A673 (cell line): ENCODE measurements around the gene TULP3. TPM values are rescaled to one million over a fixed set of nuclear protein-coding genes. Genes with fewer than 3 reads are reported as not detected.

Experiments
- BruUV-seq: library from RNA; stranded (reverse); fragments of 400-500 nt; replicated peaks from 2 replicates; lab custom pipeline; 2021; lab: Mats Ljungman, UMichigan
- CTCF ChIA-PET: fragments of 300-600 bp; sonication (Branson Sonifier 250); formaldehyde crosslinking; loops from one replicate; lab custom pipeline; 2022; ENCODE audit warnings: antibody characterized with exemption; lab: Charles Lee
- POLR2A ChIA-PET: fragments of 300-600 bp; sonication (Branson Sonifier 250); formaldehyde crosslinking; loops from one replicate; lab custom pipeline; 2022; ENCODE audit warnings: antibody characterized with exemption; ENCODE audit not compliant: low non-redundant PET; lab: Charles Lee
- DNase-seq: peaks from one replicate; pipeline ENCODE4 v3.0.0-alpha.2; 2015; ENCODE audit warnings: low spot score
- H3K27ac ChIP-seq: fragments of 200-600 bp; sonication (generic); 2 replicates; pipeline ENCODE4 v1.5.1; 2016; ENCODE audit warnings: mixed run types, low read depth, mild to moderate bottlenecking, mixed read lengths, antibody characterized with exemption, low read length; ENCODE audit not compliant: poor library complexity, severe bottlenecking
- H3K27me3 ChIP-seq: fragments of 200-600 bp; sonication (generic); replicated peaks from 2 replicates; pipeline ENCODE4 v1.6.1; 2017; ENCODE audit warnings: mixed run types, low read depth, mild to moderate bottlenecking, mixed read lengths, antibody characterized with exemption, low read length; ENCODE audit not compliant: insufficient read depth, poor library complexity
- H3K36me3 ChIP-seq: fragments of 200-600 bp; sonication (generic); 2 replicates; pipeline ENCODE4 v1.6.1; 2016; ENCODE audit warnings: mixed run types, mild to moderate bottlenecking, mixed read lengths, antibody characterized with exemption, low read length; ENCODE audit not compliant: insufficient read depth, poor library complexity, severe bottlenecking
- H3K4me1 ChIP-seq: fragments of 200-600 bp; sonication (generic); 2 replicates; pipeline ENCODE4 v1.6.1; 2017; ENCODE audit warnings: mixed run types, mild to moderate bottlenecking, mixed read lengths, antibody characterized with exemption, low read length; ENCODE audit not compliant: insufficient read depth, poor library complexity, severe bottlenecking
- H3K4me3 ChIP-seq: fragments of 200-600 bp; sonication (generic); 2 replicates; pipeline ENCODE4 v1.5.1; 2016; ENCODE audit warnings: low read depth, mixed run types, mild to moderate bottlenecking, mixed read lengths, low read length; ENCODE audit not compliant: poor library complexity, severe bottlenecking
- H3K9me3 ChIP-seq: fragments of 200-600 bp; sonication (generic); 2 replicates; pipeline ENCODE4 v1.6.1; 2016; ENCODE audit warnings: mixed run types, low read depth, mild to moderate bottlenecking, mixed read lengths, antibody characterized with exemption, low read length; ENCODE audit not compliant: poor library complexity, severe bottlenecking
- CTCF ChIP-seq: fragments of 300-800, 200-600 bp; sonication (generic); conservative IDR thresholded peaks from 2 replicates; pipeline ENCODE4 v1.5.1; 2017; ENCODE audit warnings: low read depth, mild to moderate bottlenecking, antibody characterized with exemption, low read length, moderate library complexity, mixed read lengths
- EZH2 ChIP-seq: fragments of 200-600 bp; sonication (generic); IDR thresholded peaks from 2 replicates; pipeline ENCODE4 v1.6.1; 2017; ENCODE audit warnings: borderline replicate concordance, low read depth, mild to moderate bottlenecking, mixed read lengths, antibody characterized with exemption, low read length; ENCODE audit not compliant: poor library complexity, severe bottlenecking
- intact Hi-C: fragments of 100-400 bp; cut with micrococcal nuclease; formaldehyde crosslinking; loops from one replicate; pipeline ENCODE4 v1.10.0; 2022; ENCODE audit not compliant: unreplicated experiment
- total RNA-seq: library from RNA; stranded (reverse); gene quantifications from 2 replicates; pipeline ENCODE4 v1.2.3, GENCODE V29; 2021

TULP3 gene
- total RNA-seq, 1 experiment from 2014 or later, result 48.1 TPM

GRCh38 chr12:2923057-2923456 lies 32.4 kb downstream of the TULP3 start:
- H3K4me3 ChIP-seq, result no peak overlapping the region
- POLR2A ChIA-PET, result no interaction called here
- H3K27me3 ChIP-seq, result no peaks in the 10 kb centered on the region
- no peak for DNase-seq
- H3K4me1 ChIP-seq, result no peaks in the 10 kb centered on the region
- CTCF ChIA-PET, result interaction anchor here (1.2 to 2.6 kb wide), 2 partner anchors 21 to 22 kb away, joined by 4 to 6 read pairs; no protein-coding TSS in a partner anchor
- intact Hi-C loops, result no loop called here
- H3K9me3 ChIP-seq, result no peaks in the 10 kb centered on the region
- TF ChIP-seq CTCF (no peak), EZH2 (no peak)
- H3K27ac ChIP-seq, result no peak overlapping the region
- no TSS peak for BruUV-seq
- peaks cover 67% of the 10 kb centered on the region for H3K36me3 ChIP-seq

GRCh38 chr12:2924019-2924418 lies 33.3 kb downstream of the TULP3 start:
- H3K27me3 ChIP-seq, result no peaks in the 10 kb centered on the region
- no peak overlapping the region for H3K4me3 ChIP-seq
- BruUV-seq, result no TSS peak
- H3K9me3 ChIP-seq, result no peaks in the 10 kb centered on the region
- TF ChIP-seq CTCF, result no peak
- TF ChIP-seq EZH2, result no peak
- CTCF ChIA-PET, result interaction anchor here (2.6 kb wide), 1 partner anchor 20 kb away, joined by 6 read pairs; no protein-coding TSS in a partner anchor
- DNase-seq, result no peak
- peaks cover 67% of the 10 kb centered on the region for H3K36me3 ChIP-seq
- H3K27ac ChIP-seq, result no peak overlapping the region
- POLR2A ChIA-PET, result interaction anchor here (0.5 kb wide), 1 partner anchor 95 kb away, joined by 3 read pairs; no protein-coding TSS in a partner anchor
- H3K4me1 ChIP-seq, result no peaks in the 10 kb centered on the region
- intact Hi-C loops, result no loop called here

GRCh38 chr12:2925322-2925995 lies 34.8 kb downstream of the TULP3 start:
- ChIA-PET POLR2A (interaction anchor here (0.6 kb wide), 1 partner anchor 13 kb away, joined by 5 read pairs; no protein-coding TSS in a partner anchor), CTCF (interaction anchor here (2.6 kb wide), 1 partner anchor 19 kb away, joined by 6 read pairs; no protein-coding TSS in a partner anchor)
- no peak for DNase-seq
- TF ChIP-seq CTCF (no peak), EZH2 (no peak)
- Histone ChIP-seq H3K27me3 (no peaks in the 10 kb centered on the region), H3K4me3 (no peak overlapping the region), H3K4me1 (no peaks in the 10 kb centered on the region), H3K36me3 (peaks cover 65% of the 10 kb centered on the region), H3K27ac (no peak overlapping the region), H3K9me3 (no peaks in the 10 kb centered on the region)
- intact Hi-C loops, result no loop called here
- no TSS peak for BruUV-seq
